CD4-positive, alpha-beta T cell treated with Interleukin-17A for 1 hour (primary cell): ENCODE results near the gene SOCS4.
"Not testable (repeated sequence)": the region's sequence is repeated elsewhere in the genome, so short reads cannot be mapped to it uniquely, and the experiment has no call there.

Experiments used
- DNase-seq: peaks from one replicate; pipeline ENCODE4 v3.0.0-alpha.2; 2020

SOCS4 gene

GRCh38 chr14:55026793-55027561 lies at the start of gene SOCS4, which contains the start of gene WDHD1:
Gene SOCS4 (plus strand): TSS chr14:55027236. CDS start chr14:55043042, 15,806 bp downstream.
Gene WDHD1 (minus strand): TSS chr14:55027099. CDS start chr14:55026787, 312 bp downstream.
- DNase-seq = peak; percentile 95

- no peak for DNase-seq
Measured at GRCh38 chr14:54979039-54979438, 48.0 kb upstream of the SOCS4 start.

- peak; percentile 14 for DNase-seq
Measured at GRCh38 chr14:54981698-54982097, 45.3 kb upstream of the SOCS4 start.

GRCh38 chr14:54985156-54985555 lies 41.9 kb upstream of the SOCS4 start:
- DNase-seq = no peak

GRCh38 chr14:55000381-55000780 lies 26.7 kb upstream of the SOCS4 start:
- peak; percentile 10 for DNase-seq

- DNase-seq = no peak
Measured at GRCh38 chr14:55005071-55005470, 22.0 kb upstream of the SOCS4 start.

- no peak for DNase-seq
Measured at GRCh38 chr14:55015006-55015405, 12.0 kb upstream of the SOCS4 start.

- no peak for DNase-seq
Measured at GRCh38 chr14:55019968-55020554, 7.0 kb upstream of the SOCS4 start.

GRCh38 chr14:55024365-55024764 lies 2.7 kb upstream of the SOCS4 start:
- not testable (repeated sequence) for DNase-seq

- DNase-seq = no peak
Measured at GRCh38 chr14:55025948-55026347, 1.1 kb upstream of the SOCS4 start.

- no peak for DNase-seq
Measured at GRCh38 chr14:55026441-55026792, 619 bp upstream of the SOCS4 start.

GRCh38 chr14:55028066-55028465 lies 1.0 kb downstream of the SOCS4 start:
- no peak for DNase-seq

GRCh38 chr14:55028476-55028875 lies 1.4 kb downstream of the SOCS4 start:
- DNase-seq = no peak

- DNase-seq = no peak
Measured at GRCh38 chr14:55031190-55031589, 4.2 kb downstream of the SOCS4 start.

GRCh38 chr14:55037995-55038394 lies 11.0 kb downstream of the SOCS4 start:
- not testable (repeated sequence) for DNase-seq

- no peak for DNase-seq
Measured at GRCh38 chr14:55038708-55039107, 11.7 kb downstream of the SOCS4 start.

- no peak for DNase-seq
Measured at GRCh38 chr14:55043528-55043927, 16.5 kb downstream of the SOCS4 start.

GRCh38 chr14:55045087-55045486 lies 18.1 kb downstream of the SOCS4 start:
- DNase-seq = no peak

- no peak for DNase-seq
Measured at GRCh38 chr14:55047301-55048053, 20.4 kb downstream of the SOCS4 start.

- DNase-seq = no peak
Measured at GRCh38 chr14:55048900-55049436, 21.9 kb downstream of the SOCS4 start.

- DNase-seq = no peak
Measured at GRCh38 chr14:55051165-55051422, 24.1 kb downstream of the SOCS4 start.

- peak; percentile 91 for DNase-seq
Measured at GRCh38 chr14:55051423-55052268, 24.6 kb downstream of the SOCS4 start, which contains the start of gene MAPK1IP1L. Gene MAPK1IP1L (plus strand): TSS chr14:55051647. CDS start chr14:55061684, 10,037 bp downstream.
